SU-DHL-6 (cell line): ENCODE measurements around the gene ADAMTS8.

Experiments
- CTCF ChIP-seq: fragments of 200-600 bp; sonication (generic); IDR thresholded peaks from one replicate; pipeline ENCODE4 v1.5.1; 2017; ENCODE audit warnings: antibody characterized with exemption, mild to moderate bottlenecking, low read length, moderate library complexity; ENCODE audit not compliant: insufficient read depth, poor library complexity, severe bottlenecking
- EZH2phosphoT487 ChIP-seq: fragments of 200-600 bp; sonication (generic), shearing (Covaris generic); conservative IDR thresholded peaks from 2 replicates; pipeline ENCODE4 v1.6.1; 2018; ENCODE audit warnings: mild to moderate bottlenecking, antibody characterized with exemption, low read length, moderate library complexity, mixed read lengths

DNA sequence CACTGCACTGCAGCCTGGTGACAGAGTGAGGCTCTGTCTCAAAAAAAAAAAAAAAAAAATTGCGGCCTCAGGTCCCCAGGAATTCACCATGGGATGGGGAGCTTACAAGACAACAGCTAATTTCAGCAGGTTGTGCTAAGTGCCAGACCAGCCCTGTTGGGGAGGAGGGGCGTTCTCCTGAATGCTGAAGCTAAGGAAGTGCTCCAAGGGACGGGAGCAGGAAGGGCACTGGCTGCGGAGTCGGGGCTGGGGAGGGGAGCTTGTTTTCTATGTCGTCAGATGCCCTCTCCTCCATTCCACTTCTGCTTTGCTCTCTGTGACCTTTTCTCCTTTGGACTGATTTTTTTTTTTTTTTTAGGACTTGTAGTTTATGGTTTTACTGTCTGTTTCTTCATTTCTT lies 24.5 kb upstream of the ADAMTS8 start:
- TF ChIP-seq CTCF (no peak), EZH2phosphoT487 (no peak)
